Astrocyte (in vitro differentiated cells and primary cell): ENCODE results near the gene HYOU1. TPM values are rescaled to one million over a fixed set of nuclear protein-coding genes. Genes with fewer than 3 reads are reported as not detected.
"Not testable (repeated sequence)": the region's sequence is repeated elsewhere in the genome, so short reads cannot be mapped to it uniquely, and the experiment has no call there.

Experiments
- DNase-seq: peaks from one replicate; pipeline ENCODE4 v3.0.0-alpha.2; 2010; ENCODE audit warnings: low read depth
- FAIRE-seq: peaks from 2 replicates; lab custom pipeline; 2011; peaks lifted over from hg19 to GRCh38; lab: Jason Lieb, UNC
- H2AFZ ChIP-seq: 2 replicates; pipeline ENCODE4 v1.6.0; 2012; ENCODE audit warnings: low read depth, low read length, inconsistent platforms
- H3K27ac ChIP-seq: 2 replicates; pipeline ENCODE4 v1.5.1; 2011; ENCODE audit warnings: low read depth, low read length, inconsistent platforms
- H3K27me3 ChIP-seq: 2 replicates; pipeline ENCODE4 v1.6.0; 2011; ENCODE audit warnings: low read length, inconsistent platforms; ENCODE audit not compliant: insufficient read depth
- H3K36me3 ChIP-seq: 2 replicates; pipeline ENCODE4 v1.5.1; 2011; ENCODE audit warnings: low read length, inconsistent platforms; ENCODE audit not compliant: insufficient read depth
- H3K4me1 ChIP-seq: 2 replicates; pipeline ENCODE4 v1.5.1; 2011; ENCODE audit warnings: low read length, inconsistent platforms; ENCODE audit not compliant: insufficient read depth
- H3K4me2 ChIP-seq: 2 replicates; pipeline ENCODE4 v1.6.0; 2012; ENCODE audit warnings: low read length, inconsistent platforms
- H3K4me3 ChIP-seq: 2 replicates; pipeline ENCODE4 v1.5.1; 2011; ENCODE audit warnings: low read depth, mild to moderate bottlenecking, low read length, inconsistent platforms; ENCODE audit not compliant: insufficient read depth
- H3K79me2 ChIP-seq: 2 replicates; pipeline ENCODE4 v1.6.0; 2012; ENCODE audit warnings: mild to moderate bottlenecking, low read length, inconsistent platforms; ENCODE audit not compliant: insufficient read depth
- H3K9ac ChIP-seq: 2 replicates; pipeline ENCODE4 v1.6.0; 2012; ENCODE audit warnings: mild to moderate bottlenecking, low read length, inconsistent platforms
- H3K9me3 ChIP-seq: 2 replicates; pipeline ENCODE4 v1.5.1; 2012; ENCODE audit warnings: low read depth, mild to moderate bottlenecking, low read length, inconsistent platforms; ENCODE audit not compliant: insufficient read depth
- H4K20me1 ChIP-seq: 2 replicates; pipeline ENCODE4 v1.6.0; 2012; ENCODE audit warnings: low read length, inconsistent platforms; ENCODE audit not compliant: insufficient read depth
- H3K27ac Mint-ChIP-seq: one replicate; pipeline ENCODE4 v1.8.0; 2021; ENCODE audit warnings: mild to moderate bottlenecking, mixed read lengths; ENCODE audit not compliant: unreplicated experiment
- H3K27me3 Mint-ChIP-seq: one replicate; pipeline ENCODE4 v1.8.0; 2021; ENCODE audit warnings: low read depth, mixed read lengths; ENCODE audit not compliant: unreplicated experiment
- H3K36me3 Mint-ChIP-seq: one replicate; pipeline ENCODE4 v1.8.0; 2021; ENCODE audit warnings: low read depth, mixed read lengths; ENCODE audit not compliant: unreplicated experiment
- H3K4me1 Mint-ChIP-seq: one replicate; pipeline ENCODE4 v1.8.0; 2021; ENCODE audit warnings: low read depth, mixed read lengths; ENCODE audit not compliant: unreplicated experiment
- H3K4me3 Mint-ChIP-seq: one replicate; pipeline ENCODE4 v1.8.0; 2021; ENCODE audit warnings: mild to moderate bottlenecking, moderate library complexity, mixed read lengths; ENCODE audit not compliant: unreplicated experiment
- H3K9me3 Mint-ChIP-seq: one replicate; pipeline ENCODE4 v1.8.0; 2021; ENCODE audit warnings: mild to moderate bottlenecking, mixed read lengths; ENCODE audit not compliant: unreplicated experiment
- CTCF ChIP-seq: IDR thresholded peaks from 2 replicates; pipeline ENCODE4 v1.5.1; 2011; ENCODE audit warnings: low read depth, mild to moderate bottlenecking, inconsistent platforms, low read length, moderate library complexity; ENCODE audit not compliant: insufficient read depth
- EZH2 ChIP-seq: IDR thresholded peaks from 2 replicates; pipeline ENCODE4 v1.6.1; 2012; ENCODE audit warnings: mild to moderate bottlenecking, low read length, inconsistent platforms; ENCODE audit not compliant: insufficient read depth
- total RNA-seq: library from RNA; stranded (reverse); gene quantifications from 2 replicates; pipeline ENCODE4 v1.2.1, GENCODE V29; 2021

The HYOU1 gene
- total RNA-seq, 1 donor from 2014 or later: 282 TPM

- Histone ChIP-seq H3K9ac (peak within 1 kb of the TSS; percentile 95), H3K27ac (peak within 1 kb of the TSS; percentile 73), H3K4me2 (peak within 1 kb of the TSS; percentile 86), H3K79me2 (peaks cover 78% of the 10 kb centered on the region), H3K36me3 (peaks cover 37% of the 10 kb centered on the region), H3K9me3 (no peaks in the 10 kb centered on the region), H2AFZ (peak within 1 kb of the TSS; percentile 96), H3K27me3 (no peaks in the 10 kb centered on the region), H4K20me1 (peaks cover 76% of the 10 kb centered on the region), H3K4me3 (peak within 1 kb of the TSS; percentile 90), H3K4me1 (peaks cover 19% of the 10 kb centered on the region)
- Mint-ChIP-seq H3K4me3 (peak within 1 kb of the TSS; percentile 99), H3K4me1 (peaks cover 23% of the 10 kb centered on the region), H3K36me3 (peaks cover 16% of the 10 kb centered on the region), H3K27ac (peak within 1 kb of the TSS; percentile 86), H3K27me3 (no peaks in the 10 kb centered on the region), H3K9me3 (no peaks in the 10 kb centered on the region)
- no peak for TF ChIP-seq CTCF
- TF ChIP-seq EZH2: no peak
- DNase-seq (peak; percentile 93), FAIRE-seq (no peak)
Observed at GRCh38 chr11:119018074-119018938, 38.7 kb downstream of the HYOU1 start, which contains the start of the genes RPS25 and TRAPPC4. Gene RPS25 (minus strand): TSS chr11:119018343. CDS start chr11:119018284, 59 bp downstream. Gene TRAPPC4 (plus strand): TSS chr11:119018766. CDS start chr11:119018796, 30 bp downstream.

- Mint-ChIP-seq H3K27ac (peak overlapping the region; percentile 86), H3K36me3 (peaks cover 14% of the 10 kb centered on the region)
Observed at GRCh38 chr11:119017377-119017776, 39.6 kb downstream of the HYOU1 start.

DNA sequence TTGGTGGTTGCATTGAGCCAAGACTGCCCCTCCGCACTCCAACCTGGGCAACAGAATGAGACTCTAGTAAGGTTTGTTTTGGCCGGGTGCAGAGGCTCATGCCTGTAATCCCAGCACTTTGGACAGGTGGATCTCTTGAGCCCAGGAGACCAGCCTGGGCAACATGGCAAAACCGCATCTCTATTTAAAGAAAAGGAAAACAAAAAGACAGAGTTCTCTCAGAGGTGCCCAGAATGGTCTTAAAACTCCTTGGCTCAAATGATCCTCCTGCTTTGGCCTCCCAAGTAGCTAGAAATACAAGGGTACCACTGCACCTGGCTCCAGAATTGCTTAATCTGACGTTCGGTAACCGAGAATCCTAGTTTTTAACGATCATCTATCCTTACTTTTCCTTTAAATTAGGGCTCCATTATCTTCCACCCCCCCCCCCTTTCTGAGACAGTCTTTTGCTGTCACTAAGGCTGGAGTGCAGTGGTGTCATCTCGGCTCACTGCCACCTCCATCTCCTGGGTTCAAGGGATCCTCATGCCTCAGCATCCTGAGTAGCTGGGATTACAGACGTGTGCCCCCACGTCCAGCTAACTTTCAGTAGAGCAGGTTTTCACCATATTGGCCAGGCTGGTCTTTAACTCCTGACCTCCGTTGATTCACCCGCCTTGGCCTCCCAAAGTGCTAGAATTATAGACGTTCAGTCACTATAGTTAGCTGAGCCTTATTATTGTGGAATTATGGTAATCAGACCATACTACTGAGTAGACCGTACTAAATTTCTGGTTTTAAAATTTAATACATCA lies 40.6 kb downstream of the HYOU1 start:
- FAIRE-seq (no peak), DNase-seq (no peak)
- H3K4me3 Mint-ChIP-seq: peak overlapping the region; percentile 99
- H3K27ac Mint-ChIP-seq: no peak overlapping the region
- Histone ChIP-seq H3K27ac (no peak overlapping the region), H2AFZ (no peak overlapping the region), H3K9ac (peak overlapping the region; percentile 95), H3K4me3 (peak overlapping the region; percentile 90), H3K79me2 (peaks cover 68% of the 10 kb centered on the region), H3K27me3 (no peaks in the 10 kb centered on the region), H3K4me1 (peaks cover 19% of the 10 kb centered on the region), H4K20me1 (peaks cover 71% of the 10 kb centered on the region), H3K36me3 (peaks cover 38% of the 10 kb centered on the region), H3K9me3 (no peaks in the 10 kb centered on the region), H3K4me2 (peak overlapping the region; percentile 86)
- TF ChIP-seq CTCF (no peak), EZH2 (no peak)
- no peaks in the 10 kb centered on the region for H3K9me3 Mint-ChIP-seq
- no peaks in the 10 kb centered on the region for H3K27me3 Mint-ChIP-seq
- H3K4me1 Mint-ChIP-seq: peaks cover 23% of the 10 kb centered on the region
- H3K36me3 Mint-ChIP-seq: peaks cover 12% of the 10 kb centered on the region

More at GRCh38 chr11:119017377-119017776, 39.6 kb downstream of the HYOU1 start:
- peaks cover 23% of the 10 kb centered on the region for H3K4me1 Mint-ChIP-seq
- H3K4me3 ChIP-seq: peak overlapping the region; percentile 90
- not testable (repeated sequence) for H3K27me3 Mint-ChIP-seq, H3K9me3 ChIP-seq, H3K9me3 Mint-ChIP-seq, H2AFZ ChIP-seq, H3K27me3 ChIP-seq, DNase-seq, FAIRE-seq
- peak overlapping the region; percentile 95 for H3K9ac ChIP-seq
- H3K4me3 Mint-ChIP-seq: peak overlapping the region; percentile 99
- peaks cover 74% of the 10 kb centered on the region for H3K79me2 ChIP-seq
- H4K20me1 ChIP-seq: peaks cover 72% of the 10 kb centered on the region
- H3K4me1 ChIP-seq: peaks cover 19% of the 10 kb centered on the region
- peak overlapping the region; percentile 73 for H3K27ac ChIP-seq
- peak overlapping the region; percentile 86 for H3K4me2 ChIP-seq
- peaks cover 38% of the 10 kb centered on the region for H3K36me3 ChIP-seq
